HFF-Myc (cell line): ENCODE results near the gene MATN3.

ENCODE experiments used
- DNase-seq: peaks from one replicate; pipeline ENCODE4 v3.0.0-alpha.2; 2011; ENCODE audit warnings: low read depth; ENCODE audit errors: extremely low read depth
- H3K4me3 ChIP-seq: replicated peaks from 2 replicates; pipeline ENCODE4 v1.5.1; 2011; ENCODE audit warnings: low read depth, mild to moderate bottlenecking, control low read depth, low read length
- TF ChIP-seq, protein P1 (sequence below): IDR thresholded peaks from 2 replicates; pipeline ENCODE4 v1.5.1; 2012; ENCODE audit warnings: mild to moderate bottlenecking, low read depth, low read length, control low read depth; ENCODE audit errors: missing control alignments

The MATN3 gene

DNA sequence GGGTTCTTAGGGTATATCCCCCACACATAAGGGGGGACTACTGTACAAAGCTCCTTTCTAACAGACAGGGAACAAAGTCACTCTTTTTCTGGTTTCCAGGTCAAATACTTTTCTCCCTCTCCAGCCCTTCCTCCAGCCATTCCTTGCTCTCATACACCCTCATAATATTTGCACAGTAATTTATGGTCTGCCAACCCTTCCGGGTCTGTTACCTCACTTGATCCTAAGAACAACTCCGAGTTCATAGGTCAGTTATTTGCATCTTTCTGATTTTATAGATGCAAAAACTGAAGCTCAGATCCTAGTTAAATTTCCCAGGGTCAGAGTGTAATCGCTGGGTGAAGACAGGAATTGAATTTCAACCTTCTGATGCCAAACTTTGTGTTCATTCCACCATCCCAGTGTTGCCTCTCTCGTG, 14.8 kb upstream of the MATN3 start:
- no peak for DNase-seq
- TF ChIP-seq, protein P1, sequence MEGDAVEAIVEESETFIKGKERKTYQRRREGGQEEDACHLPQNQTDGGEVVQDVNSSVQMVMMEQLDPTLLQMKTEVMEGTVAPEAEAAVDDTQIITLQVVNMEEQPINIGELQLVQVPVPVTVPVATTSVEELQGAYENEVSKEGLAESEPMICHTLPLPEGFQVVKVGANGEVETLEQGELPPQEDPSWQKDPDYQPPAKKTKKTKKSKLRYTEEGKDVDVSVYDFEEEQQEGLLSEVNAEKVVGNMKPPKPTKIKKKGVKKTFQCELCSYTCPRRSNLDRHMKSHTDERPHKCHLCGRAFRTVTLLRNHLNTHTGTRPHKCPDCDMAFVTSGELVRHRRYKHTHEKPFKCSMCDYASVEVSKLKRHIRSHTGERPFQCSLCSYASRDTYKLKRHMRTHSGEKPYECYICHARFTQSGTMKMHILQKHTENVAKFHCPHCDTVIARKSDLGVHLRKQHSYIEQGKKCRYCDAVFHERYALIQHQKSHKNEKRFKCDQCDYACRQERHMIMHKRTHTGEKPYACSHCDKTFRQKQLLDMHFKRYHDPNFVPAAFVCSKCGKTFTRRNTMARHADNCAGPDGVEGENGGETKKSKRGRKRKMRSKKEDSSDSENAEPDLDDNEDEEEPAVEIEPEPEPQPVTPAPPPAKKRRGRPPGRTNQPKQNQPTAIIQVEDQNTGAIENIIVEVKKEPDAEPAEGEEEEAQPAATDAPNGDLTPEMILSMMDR, result no peak
- H3K4me3 ChIP-seq, result no peak overlapping the region

GRCh38 chr2:20025065-20025786, 12.8 kb upstream of the MATN3 start:
- TF ChIP-seq, protein P1, result no peak
- no peak for DNase-seq
- H3K4me3 ChIP-seq, result no peak overlapping the region

GRCh38 chr2:20023688-20024087, 11.2 kb upstream of the MATN3 start:
- TF ChIP-seq, protein P1, result no peak
- no peak for DNase-seq
- H3K4me3 ChIP-seq, result no peak overlapping the region

DNA sequence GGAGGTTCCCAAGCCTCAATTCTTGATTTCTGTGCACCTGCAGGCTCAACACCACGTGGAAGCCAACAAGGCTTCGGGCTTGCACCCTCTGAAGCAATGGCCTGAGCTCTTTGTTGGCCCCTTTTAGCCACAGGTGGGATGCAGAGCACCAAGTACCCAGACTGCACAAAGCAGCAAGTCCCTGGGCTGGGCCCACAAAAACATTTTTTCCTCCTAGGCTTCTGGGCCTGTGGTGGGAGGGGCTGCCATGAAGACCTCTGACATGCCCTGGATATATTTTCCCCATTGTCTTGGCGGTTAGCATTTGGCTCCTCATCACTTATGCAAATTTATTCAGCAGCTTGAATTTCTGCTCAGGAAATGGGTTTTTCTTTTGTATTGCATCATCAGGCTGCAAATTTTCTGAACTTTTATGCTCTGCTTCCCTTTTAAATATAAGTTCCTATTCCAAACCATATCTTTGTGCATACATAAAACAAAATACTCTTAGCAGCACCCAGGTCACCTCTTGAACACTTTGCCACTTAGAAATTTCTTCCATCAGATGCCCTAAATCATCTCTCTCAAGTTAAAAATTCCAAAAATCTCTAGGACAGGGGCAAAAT, 9.0 kb upstream of the MATN3 start:
- TF ChIP-seq, protein P1, result no peak
- no peak overlapping the region for H3K4me3 ChIP-seq
- no peak for DNase-seq

GRCh38 chr2:20019747-20020146, 7.3 kb upstream of the MATN3 start:
- DNase-seq, result no peak
- TF ChIP-seq, protein P1, result no peak

GRCh38 chr2:20018601-20019152, 6.2 kb upstream of the MATN3 start:
- TF ChIP-seq, protein P1, result no peak
- H3K4me3 ChIP-seq, result no peak overlapping the region
- DNase-seq, result no peak

More at GRCh38 chr2:20019747-20020146, 7.3 kb upstream of the MATN3 start:
- H3K4me3 ChIP-seq, result no peak overlapping the region
